Measurements from ENCODE around the gene ADORA2A. TPM values are rescaled to one million over a fixed set of nuclear protein-coding genes. Genes with fewer than 3 reads are reported as not detected.

Gene ADORA2A
- total RNA-seq, 1 donor from 2014 or later = 3.8 TPM

- DNase-seq (ENCODE audit: low read depth in 2 of 2) = peak; percentile 45 to 61
Measured at GRCh38 chr22:24450610-24451009, 23.2 kb downstream of the ADORA2A start.

GRCh38 chr22:24451162-24451561, 23.8 kb downstream of the ADORA2A start:
- no peak for DNase-seq (ENCODE audit: low read depth in 2 of 2)

- DNase-seq (ENCODE audit: low read depth in 2 of 2) = no peak
Measured at GRCh38 chr22:24453853-24454252, 26.5 kb downstream of the ADORA2A start.

- DNase-seq (ENCODE audit: low read depth in 2 of 2) = no peak
Measured at GRCh38 chr22:24455039-24455438, 27.6 kb downstream of the ADORA2A start.

GRCh38 chr22:24455751-24456426, 28.5 kb downstream of the ADORA2A start:
- peak in 1 of 2 donors; percentile 56 for DNase-seq (ENCODE audit: low read depth in 2 of 2)

GRCh38 chr22:24457894-24458420, 30.6 kb downstream of the ADORA2A start:
- no peak for DNase-seq (ENCODE audit: low read depth in 2 of 2)

GRCh38 chr22:24459911-24460310, 32.5 kb downstream of the ADORA2A start:
- DNase-seq (ENCODE audit: low read depth in 2 of 2) = no peak

GRCh38 chr22:24460418-24461089, 33.2 kb downstream of the ADORA2A start:
- DNase-seq (ENCODE audit: low read depth in 2 of 2) = no peak

- DNase-seq (ENCODE audit: low read depth in 2 of 2) = no peak
Measured at GRCh38 chr22:24463071-24463760, 35.8 kb downstream of the ADORA2A start.

GRCh38 chr22:24465566-24465965, 38.2 kb downstream of the ADORA2A start:
- DNase-seq (ENCODE audit: low read depth in 2 of 2) = peak in 1 of 2 donors; percentile 57

GRCh38 chr22:24465975-24466374, 38.6 kb downstream of the ADORA2A start:
- DNase-seq (ENCODE audit: low read depth in 2 of 2) = no peak

GRCh38 chr22:24466716-24467328, 39.4 kb downstream of the ADORA2A start:
- DNase-seq (ENCODE audit: low read depth in 2 of 2) = peak; percentile 36 to 87

- no peak for DNase-seq (ENCODE audit: low read depth in 2 of 2)
Measured at GRCh38 chr22:24467340-24467739, 39.9 kb downstream of the ADORA2A start.

GRCh38 chr22:24471570-24471969, 44.2 kb downstream of the ADORA2A start:
- DNase-seq (ENCODE audit: low read depth in 2 of 2) = no peak

GRCh38 chr22:24473284-24473683, 45.9 kb downstream of the ADORA2A start:
- no peak for DNase-seq (ENCODE audit: low read depth in 2 of 2)

GRCh38 chr22:24474221-24474620, 46.8 kb downstream of the ADORA2A start:
- peak; percentile 38 to 84 for DNase-seq (ENCODE audit: low read depth in 2 of 2)

GRCh38 chr22:24474649-24475255, 47.4 kb downstream of the ADORA2A start:
- DNase-seq (ENCODE audit: low read depth in 2 of 2) = no peak

GRCh38 chr22:24481641-24482040, 54.2 kb downstream of the ADORA2A start:
- DNase-seq (ENCODE audit: low read depth in 2 of 2) = no peak

- peak in 1 of 2 donors; percentile 74 for DNase-seq (ENCODE audit: low read depth in 2 of 2)
Measured at GRCh38 chr22:24482575-24482974, 55.2 kb downstream of the ADORA2A start.

GRCh38 chr22:24482998-24483397, 55.6 kb downstream of the ADORA2A start:
- DNase-seq (ENCODE audit: low read depth in 2 of 2) = no peak

GRCh38 chr22:24483976-24484545, 56.7 kb downstream of the ADORA2A start:
- DNase-seq (ENCODE audit: low read depth in 2 of 2) = no peak
